HepG2 (cell line): ENCODE results near the gene MOK.
"Not testable (repeated sequence)": the region's sequence is repeated elsewhere in the genome, so short reads cannot be mapped to it uniquely, and the experiment has no call there.

Source experiments
- ATAD3A ChIP-seq: sonication (generic); formaldehyde crosslinking; IDR thresholded peaks from 2 replicates; pipeline ENCODE4 v1.4.0; 2020; ENCODE audit warnings: missing genetic modification reagents
- JUNB ChIP-seq: sonication (generic); formaldehyde crosslinking; IDR thresholded peaks from 2 replicates; pipeline ENCODE4 v1.8.0; 2022; ENCODE audit warnings: missing genetic modification reagents, mild to moderate bottlenecking, borderline replicate concordance
- MAZ ChIP-seq, 2 experiments: sonication (generic) in 1 of 2; formaldehyde crosslinking in 1 of 2; IDR thresholded peaks; 2 replicates each; pipeline versions ENCODE4 v1.5.0 to v1.6.1; 2012 to 2020; ENCODE audit warnings: low read depth in 2 of 2, mild to moderate bottlenecking in 2 of 2, borderline replicate concordance in 1 of 2, improper control_type of control experiment in 1 of 2, low read length in 1 of 2, missing genetic modification reagents in 1 of 2, moderate library complexity in 1 of 2
- PITX1 ChIP-seq: sonication (generic); formaldehyde crosslinking; IDR thresholded peaks from 2 replicates; pipeline ENCODE4 v1.5.1; 2020; ENCODE audit warnings: mild to moderate bottlenecking, missing genetic modification reagents
- TOPORS ChIP-seq: sonication (generic); formaldehyde crosslinking; IDR thresholded peaks from 2 replicates; pipeline ENCODE4 v1.8.0; 2023; ENCODE audit warnings: mild to moderate bottlenecking, missing genetic modification reagents
- ZFP91 ChIP-seq: sonication (generic); formaldehyde crosslinking; IDR thresholded peaks from 2 replicates; pipeline ENCODE4 v1.9.0; 2022; ENCODE audit warnings: missing genetic modification reagents, mild to moderate bottlenecking, borderline replicate concordance
- ZNF552 ChIP-seq: sonication (generic); formaldehyde crosslinking; IDR thresholded peaks from 2 replicates; pipeline ENCODE4 v1.9.0; 2022; ENCODE audit warnings: missing genetic modification reagents, mild to moderate bottlenecking, borderline replicate concordance
- ZNF780A ChIP-seq: sonication (generic); formaldehyde crosslinking; IDR thresholded peaks from 2 replicates; pipeline ENCODE4 v1.8.0; 2022; ENCODE audit warnings: mild to moderate bottlenecking, missing genetic modification reagents, moderate library complexity

- TF ChIP-seq PITX1 (CRISPR knock-in tag); MAZ (IDR thresholded peaks at IDR 0.05; ENCODE audit: borderline replicate concordance, low read depth, low read length); MAZ (CRISPR knock-in tag; IDR thresholded peaks at IDR 0.05; ENCODE audit: low read depth); JUNB (CRISPR knock-in tag); ZFP91 (CRISPR knock-in tag); ZNF552 (CRISPR knock-in tag); ATAD3A (CRISPR knock-in tag); TOPORS; ZNF780A (CRISPR knock-in tag): not testable (repeated sequence)
Measured at GRCh38 chr14:102240481-102240880, 64.5 kb downstream of the MOK start.
